Limb (tissue), 2 donors: ENCODE data around the gene TCERG1L.

Experiments
- DNase-seq, 2 donors: peaks; one replicate each; pipeline ENCODE4 v3.0.0-alpha.2; 2016; ENCODE audit errors: extremely low spot score in 2 of 2

TCERG1L gene

DNA sequence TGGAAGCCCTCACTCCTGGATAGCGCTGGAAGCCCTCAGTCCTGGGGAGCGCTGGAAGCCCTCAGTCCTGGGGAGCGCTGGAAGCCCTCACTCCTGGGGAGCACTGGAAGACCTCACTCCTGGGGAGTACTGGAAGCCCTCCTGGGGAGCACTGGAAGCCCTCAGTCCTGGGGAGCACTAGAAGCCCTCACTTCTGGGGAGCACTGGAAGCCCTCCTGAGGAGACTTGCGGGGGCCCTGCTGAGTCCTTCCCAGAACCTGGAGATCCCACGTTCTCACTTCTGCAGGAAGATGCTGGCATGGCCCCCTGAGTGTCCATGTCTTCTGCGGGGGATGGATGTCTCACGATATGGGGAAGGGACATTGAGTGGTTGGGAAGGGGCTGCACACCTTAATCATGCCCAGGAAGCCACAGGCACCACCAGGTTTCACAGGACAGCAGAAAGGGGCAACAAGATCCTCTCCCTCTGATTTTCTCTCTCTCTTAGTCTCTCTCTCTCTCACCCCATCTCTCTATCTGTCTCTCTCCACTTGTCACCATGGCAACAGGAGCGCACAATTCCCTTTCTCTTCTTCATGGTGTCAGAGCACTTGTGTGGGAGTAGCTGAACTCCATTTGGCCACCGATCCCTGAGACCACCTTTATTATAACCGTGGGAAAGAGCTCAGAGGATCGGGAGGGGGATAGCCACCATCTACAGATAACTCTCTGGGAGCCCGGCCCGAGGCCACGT is 267.0 kb downstream of the TCERG1L start:
- DNase-seq = no peak

DNA sequence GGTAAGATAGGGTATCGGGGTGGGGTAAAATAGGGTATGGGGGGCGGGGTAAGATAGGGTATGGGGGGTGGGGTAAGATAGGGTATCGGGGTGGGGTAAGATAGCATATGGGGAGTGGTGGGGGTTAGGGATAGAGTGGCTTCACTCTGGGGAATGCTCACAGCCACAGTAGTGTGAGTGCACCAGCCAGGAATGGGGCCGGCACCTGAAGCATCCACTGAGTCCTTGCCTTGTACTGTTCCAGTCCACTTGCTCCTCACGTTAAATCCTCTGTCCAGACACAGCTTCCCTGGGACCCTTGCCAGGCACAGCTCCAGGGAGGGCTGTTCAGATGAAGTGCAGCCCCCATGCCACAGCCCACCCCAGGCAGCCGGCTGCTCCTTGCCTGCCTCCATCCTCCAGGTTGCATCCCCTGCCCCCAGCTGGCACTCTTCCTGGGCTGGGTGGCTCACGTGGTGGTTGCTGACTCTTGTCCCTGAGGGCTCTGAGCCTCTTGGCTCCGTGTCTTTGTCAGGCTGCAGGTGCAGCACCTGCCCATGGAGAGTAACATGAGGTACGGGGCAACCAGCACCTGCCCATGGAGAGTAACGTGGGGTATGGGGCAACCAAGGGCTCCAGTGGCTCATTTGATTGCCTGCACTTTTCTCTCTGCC is 268.4 kb downstream of the TCERG1L start:
- DNase-seq = no peak
